ENCODE measurements around the gene FBXO39. TPM values are rescaled to one million over a fixed set of nuclear protein-coding genes. Genes with fewer than 3 reads are reported as not detected.

FBXO39 gene
- total and polyA plus RNA-seq, 9 of the 15 experiments (the other 6 are each of a cell fraction or from before 2014, with no cell fraction given) = not detected

DNA sequence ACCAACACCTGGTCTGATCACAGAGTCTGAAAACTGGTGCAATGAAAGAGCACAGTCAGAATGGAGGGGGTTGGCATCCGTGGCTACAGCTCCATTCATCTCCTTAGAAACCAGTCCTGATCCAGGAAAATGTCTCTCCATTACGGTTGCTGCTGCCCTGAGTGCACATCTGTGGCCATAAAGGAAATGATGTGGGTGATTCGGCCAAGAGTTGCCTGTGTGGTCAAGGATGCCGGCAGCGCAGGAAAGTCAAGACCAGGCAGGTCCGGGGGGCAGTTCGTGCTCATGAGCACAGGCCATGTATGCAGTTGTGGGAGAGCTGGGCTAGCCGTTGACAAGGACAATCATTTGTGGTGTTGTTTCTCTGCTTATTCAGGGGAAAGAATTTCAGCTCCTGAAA is 14.2 kb upstream of the FBXO39 start:
- H3K27me3 ChIP-seq (ENCODE audit: control insufficient read depth in 2 of 2, insufficient read depth in 2 of 2, low read length in 2 of 2) = peaks cover 0 to 20% of the 10 kb centered on the region in 2 experiments; a peak in 3 of 5 replicates
- H3K4me1 ChIP-seq (replicated peaks in 1 of 2; ENCODE audit: control insufficient read depth in 2 of 2, insufficient read depth in 2 of 2, low read length in 2 of 2) = no peaks in the 10 kb centered on the region
- H2AFZ ChIP-seq (ENCODE audit: low read depth, low read length) = no peak overlapping the region
- DNase-seq (ENCODE audit: extremely low read depth in 1 of 4, low spot score in 3 of 4) = no peak
- no peaks in the 10 kb centered on the region for H3K9me1 ChIP-seq (ENCODE audit: control insufficient read depth, insufficient read depth, low read length)
- intact Hi-C loops (cut with micrococcal nuclease) (no loop called here), in situ Hi-C loops (cut with MboI) (no loop called here)
- POLR2A ChIA-PET = no interaction called here
- H4K20me1 ChIP-seq (replicated peaks; ENCODE audit: control insufficient read depth, insufficient read depth, low read length) = no peaks in the 10 kb centered on the region
- 3% methylated on average over 8 of the region's 8 CpGs for WGBS (ENCODE audit: insufficient coverage, low coverage, missing lambda C conversion rate)
- CTCF ChIA-PET (ENCODE audit: low intra/inter-chr PET ratio) = no interaction called here
- H3K4me3 ChIP-seq = no peak overlapping the region
- no peaks in the 10 kb centered on the region for H3K36me3 ChIP-seq (ENCODE audit: control insufficient read depth, insufficient read depth, low read length)
- no peak for ATAC-seq
- no peaks in the 10 kb centered on the region for H3K79me2 ChIP-seq (ENCODE audit: control insufficient read depth, insufficient read depth, low read length)
- no peak overlapping the region for H3K27ac ChIP-seq (ENCODE audit: extremely low read depth, low read depth, low read length)
- no peak overlapping the region for H3K9ac ChIP-seq (ENCODE audit: insufficient read depth in 1 of 2, low read depth in 2 of 2, low read length in 2 of 2)
- no TSS peak for BruUV-seq (replicated peaks)
- FAIRE-seq = no peak
- H3K9me3 ChIP-seq (replicated peaks; ENCODE audit: control insufficient read depth, insufficient read depth, low read depth, low read length) = no peaks in the 10 kb centered on the region
- no peak overlapping the region for H3K4me2 ChIP-seq (ENCODE audit: insufficient read depth, low read length)
- TF ChIP-seq BRCA1 (IDR thresholded peaks at IDR 0.05) = no peak
- TF ChIP-seq BRCA1 (CRISPR knock-in tag; IDR thresholded peaks at IDR 0.05) = no peak
- TF ChIP-seq RBM34 (IDR thresholded peaks at IDR 0.05; ENCODE audit: borderline replicate concordance, insufficient read depth, low read length) = no peak
- TF ChIP-seq, protein P1, sequence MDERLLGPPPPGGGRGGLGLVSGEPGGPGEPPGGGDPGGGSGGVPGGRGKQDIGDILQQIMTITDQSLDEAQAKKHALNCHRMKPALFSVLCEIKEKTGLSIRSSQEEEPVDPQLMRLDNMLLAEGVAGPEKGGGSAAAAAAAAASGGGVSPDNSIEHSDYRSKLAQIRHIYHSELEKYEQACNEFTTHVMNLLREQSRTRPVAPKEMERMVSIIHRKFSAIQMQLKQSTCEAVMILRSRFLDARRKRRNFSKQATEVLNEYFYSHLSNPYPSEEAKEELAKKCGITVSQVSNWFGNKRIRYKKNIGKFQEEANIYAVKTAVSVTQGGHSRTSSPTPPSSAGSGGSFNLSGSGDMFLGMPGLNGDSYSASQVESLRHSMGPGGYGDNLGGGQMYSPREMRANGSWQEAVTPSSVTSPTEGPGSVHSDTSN (CRISPR knock-in tag; IDR thresholded peaks at IDR 0.05; ENCODE audit: low read depth) = no peak
- TF ChIP-seq, protein P1 (tag; conservative IDR thresholded peaks at IDR 0.05; ENCODE audit: low read depth) = no peak
- TF ChIP-seq, protein P2, sequence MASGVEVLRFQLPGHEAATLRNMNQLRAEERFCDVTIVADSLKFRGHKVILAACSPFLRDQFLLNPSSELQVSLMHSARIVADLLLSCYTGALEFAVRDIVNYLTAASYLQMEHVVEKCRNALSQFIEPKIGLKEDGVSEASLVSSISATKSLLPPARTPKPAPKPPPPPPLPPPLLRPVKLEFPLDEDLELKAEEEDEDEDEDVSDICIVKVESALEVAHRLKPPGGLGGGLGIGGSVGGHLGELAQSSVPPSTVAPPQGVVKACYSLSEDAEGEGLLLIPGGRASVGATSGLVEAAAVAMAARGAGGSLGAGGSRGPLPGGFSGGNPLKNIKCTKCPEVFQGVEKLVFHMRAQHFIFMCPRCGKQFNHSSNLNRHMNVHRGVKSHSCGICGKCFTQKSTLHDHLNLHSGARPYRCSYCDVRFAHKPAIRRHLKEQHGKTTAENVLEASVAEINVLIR (CRISPR knock-in tag; IDR thresholded peaks at IDR 0.05) = no peak
- no peak for TF ChIP-seq RBM14 (IDR thresholded peaks at IDR 0.05; ENCODE audit: borderline replicate concordance, insufficient read depth, low read depth, low read length)
- TF ChIP-seq SRSF9 (IDR thresholded peaks at IDR 0.05; ENCODE audit: borderline replicate concordance, low read depth, low read length) = no peak
- TF ChIP-seq FOXM1 (IDR thresholded peaks at IDR 0.05; ENCODE audit: low read depth) = no peak
- no peak for TF ChIP-seq FOXM1 (CRISPR knock-in tag; IDR thresholded peaks at IDR 0.05; ENCODE audit: low read depth)
- no peak for TF ChIP-seq POLR2B (IDR thresholded peaks at IDR 0.05; ENCODE audit: low read depth, partially characterized antibody)
- no peak for TF ChIP-seq KLF10 (CRISPR knock-in tag; IDR thresholded peaks at IDR 0.05)
- no peak for TF ChIP-seq ZZZ3 (IDR thresholded peaks at IDR 0.05)
- TF ChIP-seq CC2D1A (IDR thresholded peaks at IDR 0.05) = no peak
- TF ChIP-seq JUND (IDR thresholded peaks at IDR 0.05; ENCODE audit: borderline replicate concordance, low read depth, low read length) = no peak
- TF ChIP-seq JUND (tag; IDR thresholded peaks at IDR 0.05; ENCODE audit: borderline replicate concordance, low read depth, low read length) = no peak
- TF ChIP-seq, protein P3, sequence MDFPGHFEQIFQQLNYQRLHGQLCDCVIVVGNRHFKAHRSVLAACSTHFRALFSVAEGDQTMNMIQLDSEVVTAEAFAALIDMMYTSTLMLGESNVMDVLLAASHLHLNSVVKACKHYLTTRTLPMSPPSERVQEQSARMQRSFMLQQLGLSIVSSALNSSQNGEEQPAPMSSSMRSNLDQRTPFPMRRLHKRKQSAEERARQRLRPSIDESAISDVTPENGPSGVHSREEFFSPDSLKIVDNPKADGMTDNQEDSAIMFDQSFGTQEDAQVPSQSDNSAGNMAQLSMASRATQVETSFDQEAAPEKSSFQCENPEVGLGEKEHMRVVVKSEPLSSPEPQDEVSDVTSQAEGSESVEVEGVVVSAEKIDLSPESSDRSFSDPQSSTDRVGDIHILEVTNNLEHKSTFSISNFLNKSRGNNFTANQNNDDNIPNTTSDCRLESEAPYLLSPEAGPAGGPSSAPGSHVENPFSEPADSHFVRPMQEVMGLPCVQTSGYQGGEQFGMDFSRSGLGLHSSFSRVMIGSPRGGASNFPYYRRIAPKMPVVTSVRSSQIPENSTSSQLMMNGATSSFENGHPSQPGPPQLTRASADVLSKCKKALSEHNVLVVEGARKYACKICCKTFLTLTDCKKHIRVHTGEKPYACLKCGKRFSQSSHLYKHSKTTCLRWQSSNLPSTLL (IDR thresholded peaks at IDR 0.05) = no peak
- TF ChIP-seq, protein P4, sequence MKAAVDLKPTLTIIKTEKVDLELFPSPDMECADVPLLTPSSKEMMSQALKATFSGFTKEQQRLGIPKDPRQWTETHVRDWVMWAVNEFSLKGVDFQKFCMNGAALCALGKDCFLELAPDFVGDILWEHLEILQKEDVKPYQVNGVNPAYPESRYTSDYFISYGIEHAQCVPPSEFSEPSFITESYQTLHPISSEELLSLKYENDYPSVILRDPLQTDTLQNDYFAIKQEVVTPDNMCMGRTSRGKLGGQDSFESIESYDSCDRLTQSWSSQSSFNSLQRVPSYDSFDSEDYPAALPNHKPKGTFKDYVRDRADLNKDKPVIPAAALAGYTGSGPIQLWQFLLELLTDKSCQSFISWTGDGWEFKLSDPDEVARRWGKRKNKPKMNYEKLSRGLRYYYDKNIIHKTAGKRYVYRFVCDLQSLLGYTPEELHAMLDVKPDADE (conservative IDR thresholded peaks at IDR 0.05; ENCODE audit: control insufficient read depth, low read depth, low read length) = no peak
